Skeletal muscle tissue (tissue), 4 donors: ENCODE results near the gene FAM204A. TPM values are rescaled to one million over a fixed set of nuclear protein-coding genes. Genes with fewer than 3 reads are reported as not detected.

ENCODE experiments used
- H3K27ac ChIP-seq: one replicate; pipeline ENCODE4 v1.7.0; 2013; ENCODE audit warnings: mild to moderate bottlenecking, low read depth, low read length, inconsistent platforms
- H3K27me3 ChIP-seq, 3 donors: one replicate each; pipeline ENCODE4 v1.7.0; 2013; ENCODE audit warnings: low read length in 3 of 3; ENCODE audit not compliant: control insufficient read depth in 3 of 3, insufficient read depth in 3 of 3
- H3K36me3 ChIP-seq, 3 donors: one replicate each; pipeline ENCODE4 v1.7.0; 2013; ENCODE audit warnings: low read length in 3 of 3; ENCODE audit not compliant: control insufficient read depth in 3 of 3, insufficient read depth in 3 of 3
- H3K4me1 ChIP-seq, 3 donors: one replicate each; pipeline ENCODE4 v1.7.0; 2013; ENCODE audit warnings: low read length in 3 of 3, mild to moderate bottlenecking in 3 of 3; ENCODE audit not compliant: control insufficient read depth in 3 of 3, insufficient read depth in 3 of 3
- H3K4me3 ChIP-seq, 3 donors: one replicate each; pipeline ENCODE4 v1.7.0; 2013; ENCODE audit warnings: low read length in 3 of 3
- H3K9ac ChIP-seq, 3 donors: one replicate each; pipeline ENCODE4 v1.7.0; 2013; ENCODE audit warnings: low read length in 3 of 3, mild to moderate bottlenecking in 3 of 3, moderate library complexity in 2 of 3, low read depth in 1 of 3
- H3K9me3 ChIP-seq, 3 donors: one replicate each; pipeline ENCODE4 v1.7.0; 2013; ENCODE audit warnings: low read length in 3 of 3; ENCODE audit not compliant: control insufficient read depth in 3 of 3
- total RNA-seq: library from RNA; depleted of rRNA; stranded (reverse); fragments of >200 nt; gene quantifications from one replicate; pipeline ENCODE4 v1.2.3, GENCODE V29; 2014
- donor health status: Osteomylitis.

Gene FAM204A
- total RNA-seq, 1 donor from 2014 or later = 7.8 TPM

- Histone ChIP-seq H3K27ac (no peak overlapping the region), H3K4me3 (no peak overlapping the region), H3K4me1 (no peaks in the 10 kb centered on the region), H3K9ac (no peak overlapping the region), H3K27me3 (peaks cover 0 to 14% (median 3%) of the 10 kb centered on the region in 3 donors), H3K9me3 (peaks cover 2 to 3% (median 2%) of the 10 kb centered on the region in 3 donors), H3K36me3 (no peaks in the 10 kb centered on the region)
Measured at GRCh38 chr10:118272767-118273166, 69.4 kb downstream of the FAM204A start.

- no peak overlapping the region for H3K27ac ChIP-seq
Measured at GRCh38 chr10:118272149-118272721, 69.9 kb downstream of the FAM204A start.

GRCh38 chr10:118271671-118272070 is 70.5 kb downstream of the FAM204A start:
- H3K27me3 ChIP-seq = peaks cover 0 to 14% (median 3%) of the 10 kb centered on the region in 3 donors
- no peaks in the 10 kb centered on the region for H3K36me3 ChIP-seq
- H3K9ac ChIP-seq = no peak overlapping the region
- no peaks in the 10 kb centered on the region for H3K4me1 ChIP-seq
- no peak overlapping the region for H3K27ac ChIP-seq
- no peaks in the 10 kb centered on the region for H3K9me3 ChIP-seq
- H3K4me3 ChIP-seq = no peak overlapping the region

More at GRCh38 chr10:118272149-118272721, 69.9 kb downstream of the FAM204A start:
- no peaks in the 10 kb centered on the region for H3K36me3 ChIP-seq
- H3K4me3 ChIP-seq = no peak overlapping the region
- H3K4me1 ChIP-seq = no peaks in the 10 kb centered on the region
- no peak overlapping the region for H3K9ac ChIP-seq
- H3K9me3 ChIP-seq = no peaks in the 10 kb centered on the region
- peaks cover 0 to 14% (median 3%) of the 10 kb centered on the region in 3 donors for H3K27me3 ChIP-seq

- Histone ChIP-seq H3K9ac (no peak overlapping the region), H3K36me3 (no peaks in the 10 kb centered on the region), H3K4me3 (no peak overlapping the region), H3K9me3 (no peaks in the 10 kb centered on the region), H3K4me1 (no peaks in the 10 kb centered on the region), H3K27me3 (peaks cover 0 to 10% (median 3%) of the 10 kb centered on the region in 3 donors), H3K27ac (no peak overlapping the region)
Measured at GRCh38 chr10:118266098-118266748, 75.9 kb downstream of the FAM204A start.

GRCh38 chr10:118264838-118265470 is 77.2 kb downstream of the FAM204A start:
- peaks cover 0 to 5% (median 3%) of the 10 kb centered on the region in 3 donors for H3K27me3 ChIP-seq
- H3K4me1 ChIP-seq = no peaks in the 10 kb centered on the region
- H3K36me3 ChIP-seq = no peaks in the 10 kb centered on the region
- H3K9ac ChIP-seq = no peak overlapping the region
- no peak overlapping the region for H3K27ac ChIP-seq
- no peaks in the 10 kb centered on the region for H3K9me3 ChIP-seq
- no peak overlapping the region for H3K4me3 ChIP-seq

GRCh38 chr10:118264252-118264651 is 77.9 kb downstream of the FAM204A start:
- Histone ChIP-seq H3K4me1 (no peaks in the 10 kb centered on the region), H3K36me3 (no peaks in the 10 kb centered on the region), H3K9me3 (no peaks in the 10 kb centered on the region), H3K9ac (no peak overlapping the region), H3K27me3 (peaks cover 0 to 4% (median 3%) of the 10 kb centered on the region in 3 donors), H3K4me3 (no peak overlapping the region), H3K27ac (no peak overlapping the region)

- H3K27me3 ChIP-seq = no peaks in the 10 kb centered on the region
Measured at GRCh38 chr10:118262538-118262937, 79.6 kb downstream of the FAM204A start.

GRCh38 chr10:118259288-118259906 is 82.7 kb downstream of the FAM204A start:
- Histone ChIP-seq H3K27ac (no peak overlapping the region), H3K9ac (no peak overlapping the region), H3K9me3 (no peaks in the 10 kb centered on the region), H3K36me3 (no peaks in the 10 kb centered on the region), H3K4me1 (no peaks in the 10 kb centered on the region), H3K4me3 (no peak overlapping the region), H3K27me3 (peaks cover 0 to 3% (median 0%) of the 10 kb centered on the region in 3 donors)

More at GRCh38 chr10:118262538-118262937, 79.6 kb downstream of the FAM204A start:
- H3K9me3 ChIP-seq = no peaks in the 10 kb centered on the region
- H3K4me3 ChIP-seq = no peak overlapping the region
- H3K4me1 ChIP-seq = no peaks in the 10 kb centered on the region
- no peak overlapping the region for H3K9ac ChIP-seq
- no peaks in the 10 kb centered on the region for H3K36me3 ChIP-seq
- H3K27ac ChIP-seq = no peak overlapping the region

- Histone ChIP-seq H3K27ac (no peak overlapping the region), H3K27me3 (peaks cover 0 to 9% (median 0%) of the 10 kb centered on the region in 3 donors), H3K4me1 (no peaks in the 10 kb centered on the region), H3K9me3 (no peaks in the 10 kb centered on the region), H3K36me3 (no peaks in the 10 kb centered on the region), H3K4me3 (no peak overlapping the region), H3K9ac (no peak overlapping the region)
Measured at GRCh38 chr10:118258285-118258684, 83.8 kb downstream of the FAM204A start.
